ENCODE results near the gene DPP6.

DNA sequence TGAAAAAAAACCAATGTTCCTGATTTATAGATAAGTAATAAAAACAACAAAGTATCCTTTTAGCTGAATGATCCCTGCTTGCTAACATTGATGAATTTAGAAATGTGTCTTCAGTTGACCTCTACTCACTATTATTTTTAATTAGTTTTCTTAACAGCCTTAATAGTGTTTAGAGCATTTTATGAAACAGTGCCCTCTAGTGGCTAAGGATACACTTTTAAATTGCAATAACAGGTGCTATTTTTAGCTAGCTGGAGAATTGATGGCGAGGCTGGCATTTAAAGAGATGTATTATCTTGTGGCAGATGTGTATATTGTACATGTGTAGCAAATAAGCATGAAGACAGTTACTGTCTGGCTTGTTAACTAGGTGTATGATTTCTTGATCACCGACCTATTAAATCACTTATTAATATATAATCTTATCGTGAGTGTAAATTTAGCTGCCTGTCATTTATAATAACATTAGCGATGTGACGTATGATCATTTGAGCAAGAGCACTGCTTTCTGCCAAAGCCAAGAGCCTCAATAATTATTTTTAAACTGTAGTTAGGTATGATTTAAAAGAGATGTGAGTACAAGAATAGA, 451.9 kb downstream of the DPP6 start:
- TF ChIP-seq, protein P1, sequence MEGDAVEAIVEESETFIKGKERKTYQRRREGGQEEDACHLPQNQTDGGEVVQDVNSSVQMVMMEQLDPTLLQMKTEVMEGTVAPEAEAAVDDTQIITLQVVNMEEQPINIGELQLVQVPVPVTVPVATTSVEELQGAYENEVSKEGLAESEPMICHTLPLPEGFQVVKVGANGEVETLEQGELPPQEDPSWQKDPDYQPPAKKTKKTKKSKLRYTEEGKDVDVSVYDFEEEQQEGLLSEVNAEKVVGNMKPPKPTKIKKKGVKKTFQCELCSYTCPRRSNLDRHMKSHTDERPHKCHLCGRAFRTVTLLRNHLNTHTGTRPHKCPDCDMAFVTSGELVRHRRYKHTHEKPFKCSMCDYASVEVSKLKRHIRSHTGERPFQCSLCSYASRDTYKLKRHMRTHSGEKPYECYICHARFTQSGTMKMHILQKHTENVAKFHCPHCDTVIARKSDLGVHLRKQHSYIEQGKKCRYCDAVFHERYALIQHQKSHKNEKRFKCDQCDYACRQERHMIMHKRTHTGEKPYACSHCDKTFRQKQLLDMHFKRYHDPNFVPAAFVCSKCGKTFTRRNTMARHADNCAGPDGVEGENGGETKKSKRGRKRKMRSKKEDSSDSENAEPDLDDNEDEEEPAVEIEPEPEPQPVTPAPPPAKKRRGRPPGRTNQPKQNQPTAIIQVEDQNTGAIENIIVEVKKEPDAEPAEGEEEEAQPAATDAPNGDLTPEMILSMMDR (IDR thresholded peaks at IDR 0.05) = peak in 5 of 6 experiments; percentile 29 to 44 (median 31)
- no peak for TF ChIP-seq POLR2A (IDR thresholded peaks at IDR 0.05)

Measured in Peyer's patch (tissue), 4 donors.